OCI-LY7 (cell line): Measurements from ENCODE around the gene COX7A2L.

Experiments used
- CTCF ChIP-seq: fragments of 200-600 bp; sonication (generic); conservative IDR thresholded peaks from 2 replicates; pipeline ENCODE4 v1.5.1; 2014; ENCODE audit warnings: mild to moderate bottlenecking, antibody characterized with exemption, low read length, moderate library complexity, mixed read lengths
- EZH2phosphoT487 ChIP-seq: fragments of 200-600 bp; sonication (generic); IDR thresholded peaks from 2 replicates; pipeline ENCODE4 v1.6.1; 2018; ENCODE audit warnings: low read depth, borderline replicate concordance, mild to moderate bottlenecking, mixed run types, antibody characterized with exemption, low read length, moderate library complexity, mixed read lengths

GRCh38 chr2:42333579-42333978 is 27.4 kb downstream of the COX7A2L start:
- TF ChIP-seq CTCF (no peak), EZH2phosphoT487 (no peak)
